ENCODE results near the gene RAB5B.
A peak's percentile ranks its signal among the peaks of the same experiment; 100 is the strongest.
"Not testable (repeated sequence)": the region's sequence is repeated elsewhere in the genome, so short reads cannot be mapped to it uniquely, and the experiment has no call there.

The RAB5B gene

GRCh38 chr12:56020423-56021184 is 46.7 kb downstream of the RAB5B start, which contains the start of gene IKZF4:
IKZF4 (plus strand) TSS chr12:56021043; CDS start chr12:56021494, 451 bp downstream.
- no peak for DNase-seq

GRCh38 chr12:56021889-56022497 is 48.1 kb downstream of the RAB5B start:
- DNase-seq, result no peak

GRCh38 chr12:56028511-56029165 is 54.8 kb downstream of the RAB5B start:
- DNase-seq, result no peak

DNA sequence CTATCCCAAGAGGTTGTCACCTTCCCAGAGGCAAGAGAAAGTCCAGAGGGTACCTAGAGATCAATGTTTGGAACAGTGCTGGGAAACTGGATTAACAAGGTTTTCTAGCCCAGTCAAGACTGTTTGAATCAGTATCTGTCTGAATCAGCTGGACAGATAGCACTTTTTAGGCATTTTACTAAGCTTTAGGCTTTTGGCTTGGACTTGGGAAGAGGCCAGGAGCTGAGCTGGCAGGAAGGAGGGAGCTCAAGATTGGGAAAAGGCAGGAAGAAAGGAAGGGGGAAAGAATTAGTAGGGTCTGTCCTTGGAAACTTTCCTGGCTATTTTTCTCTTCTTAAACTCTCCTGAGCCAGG is 55.3 kb downstream of the RAB5B start:
- DNase-seq, result no peak

DNA sequence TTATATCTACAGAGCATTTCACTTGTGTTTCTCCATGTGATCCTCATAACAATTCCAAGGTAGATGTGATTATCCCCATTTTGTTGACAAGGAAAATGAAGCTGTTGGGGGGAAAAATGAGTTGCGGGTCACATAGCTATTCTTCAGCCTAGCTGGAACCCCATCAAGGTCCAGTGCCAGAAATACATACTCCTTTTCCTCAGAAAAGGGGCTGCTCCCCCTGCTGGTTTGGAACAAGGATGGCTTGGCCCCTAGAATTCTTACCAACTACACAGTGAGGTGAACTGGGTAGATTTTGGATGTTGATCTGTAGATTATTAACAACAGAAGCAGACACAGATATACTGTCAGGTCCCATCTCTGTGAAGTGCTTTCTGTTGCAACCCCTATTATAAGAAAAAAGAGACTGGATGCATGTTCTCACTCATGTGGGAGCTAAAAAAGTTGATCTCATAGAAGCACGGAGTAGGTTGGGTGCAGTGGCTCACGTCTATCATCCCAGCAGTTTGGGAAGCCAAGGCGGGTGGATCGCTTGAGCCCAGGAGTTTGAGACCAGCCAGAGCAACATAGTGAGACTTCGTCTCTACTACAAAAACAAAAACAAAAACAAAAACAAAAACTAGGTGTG is 55.9 kb downstream of the RAB5B start:
- DNase-seq, result peak; percentile 23

GRCh38 chr12:56031987-56032386 is 58.1 kb downstream of the RAB5B start:
- DNase-seq, result no peak

DNA sequence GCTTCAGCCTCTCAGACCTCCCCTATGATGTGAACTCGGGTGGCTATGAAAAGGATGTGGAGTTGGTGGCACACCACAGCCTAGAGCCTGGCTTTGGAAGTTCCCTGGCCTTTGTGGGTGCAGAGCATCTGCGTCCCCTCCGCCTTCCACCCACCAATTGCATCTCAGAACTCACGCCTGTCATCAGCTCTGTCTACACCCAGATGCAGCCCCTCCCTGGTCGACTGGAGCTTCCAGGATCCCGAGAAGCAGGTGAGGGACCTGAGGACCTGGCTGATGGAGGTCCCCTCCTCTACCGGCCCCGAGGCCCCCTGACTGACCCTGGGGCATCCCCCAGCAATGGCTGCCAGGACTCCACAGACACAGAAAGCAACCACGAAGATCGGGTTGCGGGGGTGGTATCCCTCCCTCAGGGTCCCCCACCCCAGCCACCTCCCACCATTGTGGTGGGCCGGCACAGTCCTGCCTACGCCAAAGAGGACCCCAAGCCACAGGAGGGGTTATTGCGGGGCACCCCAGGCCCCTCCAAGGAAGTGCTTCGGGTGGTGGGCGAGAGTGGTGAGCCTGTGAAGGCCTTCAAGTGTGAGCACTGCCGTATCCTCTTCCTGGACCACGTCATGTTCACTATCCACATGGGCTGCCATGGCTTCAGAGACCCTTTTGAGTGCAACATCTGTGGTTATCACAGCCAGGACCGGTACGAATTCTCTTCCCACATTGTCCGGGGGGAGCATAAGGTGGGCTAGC is 60.9 kb downstream of the RAB5B start:
- no peak for DNase-seq

- DNase-seq, result no peak
These were observed 63.3 kb downstream of the RAB5B start for GRCh38 chr12:56037161-56037560.

GRCh38 chr12:56038022-56038655 is 64.3 kb downstream of the RAB5B start:
- no peak for DNase-seq

GRCh38 chr12:56040151-56040550 is 66.3 kb downstream of the RAB5B start:
- no peak for DNase-seq

DNA sequence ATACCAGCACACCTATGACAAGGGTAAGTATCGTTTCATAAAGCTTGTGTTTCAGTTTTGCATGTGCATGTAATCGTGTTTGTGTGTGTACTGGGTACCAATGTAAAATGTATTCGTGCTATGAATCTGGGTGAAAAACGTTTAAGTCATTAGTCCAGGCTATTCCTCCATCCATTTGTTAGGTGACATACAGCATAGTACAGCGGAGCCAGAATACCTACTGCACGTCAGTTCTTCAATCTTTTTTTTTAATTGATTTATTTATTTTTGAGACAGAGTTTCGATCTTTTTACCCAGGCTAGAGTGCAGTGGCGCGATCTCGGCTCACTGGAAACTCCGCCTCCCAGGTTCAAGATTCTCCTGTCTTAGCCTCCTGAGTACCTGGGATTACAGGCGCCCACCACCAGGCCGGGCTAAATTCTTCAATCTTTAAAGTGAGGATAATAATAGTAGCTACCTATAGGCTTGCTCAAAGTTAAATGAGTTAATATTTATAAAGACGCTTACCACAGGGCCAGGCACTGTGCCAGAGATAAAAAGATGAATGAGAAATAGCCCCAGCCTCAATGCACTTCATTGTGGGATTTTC is 67.2 kb downstream of the RAB5B start:
- DNase-seq, result no peak

- DNase-seq, result peak; percentile 84
These were observed 67.9 kb downstream of the RAB5B start, which contains the start of gene RPS26 for GRCh38 chr12:56041552-56042429. RPS26 (plus strand) TSS chr12:56041918; CDS start chr12:56042167, 249 bp downstream.

- not testable (repeated sequence) for DNase-seq
These were observed 68.5 kb downstream of the RAB5B start for GRCh38 chr12:56042430-56042813.

GRCh38 chr12:56042843-56043242 is 69.0 kb downstream of the RAB5B start:
- DNase-seq, result no peak
